ENCODE data around the gene ACTR1A.
"Not testable (repeated sequence)": the region's sequence is repeated elsewhere in the genome, so short reads cannot be mapped to it uniquely, and the experiment has no call there.

The ACTR1A gene

DNA sequence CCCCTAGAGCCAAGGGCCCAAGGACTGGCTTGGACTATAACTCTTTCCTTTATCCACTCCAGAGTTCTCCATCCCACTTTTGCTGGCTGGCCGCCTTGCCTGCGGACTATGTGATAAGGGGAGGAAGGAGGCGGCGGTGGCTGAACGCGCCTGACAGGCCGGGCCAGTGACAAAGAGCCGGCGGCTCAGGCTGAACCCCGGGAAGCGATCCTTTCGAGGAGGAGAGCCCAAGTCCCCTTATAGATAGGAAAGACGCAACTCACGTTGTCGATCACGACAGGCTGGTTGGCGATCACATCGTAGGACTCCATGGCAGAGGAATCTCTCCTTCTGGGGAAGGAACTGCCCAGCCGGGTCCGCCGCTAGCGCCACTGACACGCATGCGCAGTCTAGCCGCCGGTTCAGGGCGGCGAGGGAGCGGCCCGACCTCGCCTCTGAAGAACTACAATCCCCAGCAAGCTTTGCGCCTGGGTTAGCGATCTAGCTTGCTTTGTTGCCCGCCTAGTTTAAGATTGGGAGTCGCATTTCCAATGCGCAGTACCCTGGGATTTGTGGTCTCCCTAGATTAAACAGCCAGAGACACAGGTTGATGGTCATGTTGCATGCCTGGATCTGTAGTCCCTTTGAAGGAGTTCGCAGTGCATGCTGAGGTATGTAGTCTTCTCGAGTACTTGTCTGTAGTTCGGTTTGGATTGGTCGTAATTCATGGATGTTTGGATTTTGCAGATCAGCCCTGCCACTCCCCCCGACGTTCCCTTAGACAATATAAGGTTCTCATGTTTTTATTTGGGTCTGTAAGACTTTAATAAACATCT lies at the start of gene ACTR1A:
ACTR1A (minus strand) TSS at position 376 of the 815 bp plus-strand sequence; CDS start at position 311, 65 bp downstream.
- DNase-seq (ENCODE audit: low spot score): peak; percentile 100

DNA sequence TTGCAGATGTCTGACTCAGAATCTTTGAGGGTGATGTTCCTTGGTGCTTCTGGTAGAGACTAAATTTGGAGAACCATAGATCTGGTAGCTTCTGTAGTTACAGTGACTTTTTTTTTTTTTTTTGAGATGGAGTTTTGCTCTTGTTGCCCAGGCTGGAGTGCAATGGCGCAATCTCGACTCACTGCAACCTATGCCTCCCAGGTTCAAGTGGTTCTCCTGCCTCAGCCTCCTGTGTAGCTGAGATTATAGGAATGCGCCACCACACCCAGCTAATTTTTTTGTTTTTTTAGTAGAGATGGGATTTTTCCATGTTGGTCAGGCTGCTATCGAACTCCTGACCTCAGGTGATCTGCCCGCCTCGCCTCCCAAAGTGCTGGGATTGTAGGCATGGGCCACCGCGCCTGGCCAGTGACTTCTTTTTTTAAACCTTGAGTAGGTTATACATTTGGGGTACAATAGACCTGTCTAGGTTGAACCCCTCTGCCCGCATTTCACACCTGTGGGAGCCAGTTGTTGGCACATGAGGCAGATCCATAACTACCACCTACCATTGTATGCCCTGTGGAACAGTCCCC lies 48.2 kb upstream of the ACTR1A start:
- no peak for DNase-seq (ENCODE audit: low spot score)

DNA sequence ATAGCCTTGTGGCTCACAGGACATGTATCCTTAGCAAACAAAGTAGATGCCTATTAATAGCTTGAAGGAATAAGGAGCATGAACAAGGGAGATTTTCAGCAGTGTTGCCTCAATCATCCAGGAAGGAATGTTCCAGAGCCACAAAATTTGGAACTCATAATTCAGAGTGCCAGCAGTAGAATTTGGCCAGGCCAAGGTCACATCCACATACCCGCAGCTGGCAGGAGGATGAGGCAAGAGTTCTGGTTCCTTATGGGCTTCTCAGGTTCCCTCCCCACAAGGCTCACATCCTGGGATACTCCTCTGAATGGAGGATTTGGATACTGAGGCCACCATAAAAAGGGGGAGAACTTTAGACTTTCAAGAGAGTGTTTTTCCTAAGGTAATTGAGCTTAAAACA lies 47.0 kb upstream of the ACTR1A start:
- DNase-seq (ENCODE audit: low spot score): no peak

DNA sequence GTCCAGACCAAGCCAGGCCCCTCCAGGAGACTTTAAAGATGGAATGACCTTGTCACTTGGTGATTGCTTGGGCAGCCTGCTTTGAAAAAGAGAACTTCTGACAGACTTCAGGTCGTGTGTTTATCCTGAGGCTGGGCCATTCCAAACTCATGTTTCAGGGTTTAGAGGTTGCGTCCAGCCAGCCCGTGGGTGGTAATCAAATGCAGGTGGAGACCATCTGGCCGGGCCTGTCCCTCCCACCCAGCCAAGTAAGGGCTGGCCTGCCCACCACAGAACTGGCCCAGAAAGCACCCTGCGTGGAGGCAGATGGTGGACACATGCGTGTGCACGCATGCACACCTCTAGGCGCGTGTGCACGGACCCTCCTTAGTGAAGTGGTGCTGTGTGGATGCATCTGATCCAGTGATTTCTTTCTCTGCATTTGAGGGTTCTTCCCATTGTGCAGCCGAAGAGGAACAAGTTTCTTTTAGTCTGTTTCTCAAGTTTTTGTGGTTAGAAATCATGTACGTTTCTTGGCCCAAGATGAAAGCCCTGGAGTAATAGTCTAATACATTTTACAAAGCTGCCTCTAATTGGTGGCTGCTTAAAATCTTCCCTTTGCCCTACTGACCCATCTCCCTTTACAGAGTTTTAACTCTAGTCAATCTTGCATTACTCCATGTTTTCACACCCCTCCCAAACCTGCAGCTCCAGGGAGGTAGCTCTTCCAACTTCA lies 44.3 kb upstream of the ACTR1A start:
- DNase-seq (ENCODE audit: low spot score): no peak

DNA sequence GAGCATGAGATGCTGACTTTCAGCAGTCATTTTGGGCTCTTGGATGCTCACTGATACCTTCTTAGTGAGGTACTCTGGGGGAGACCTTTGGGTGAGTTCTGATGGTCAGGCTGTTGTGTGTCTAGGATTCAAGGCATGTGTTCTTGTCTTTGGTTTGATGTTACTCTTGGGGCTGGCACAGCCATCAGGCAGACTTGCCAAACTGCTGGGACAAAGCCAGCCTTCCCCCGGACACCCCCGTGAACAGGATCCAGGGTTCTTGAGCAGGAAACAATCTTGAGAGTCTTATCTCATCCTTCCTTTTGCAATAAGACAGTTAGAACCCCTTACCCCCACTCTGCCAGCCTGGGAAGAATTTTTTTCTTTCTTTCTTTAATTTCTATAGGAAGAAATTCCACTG lies 43.5 kb upstream of the ACTR1A start:
- no peak for DNase-seq (ENCODE audit: low spot score)

DNA sequence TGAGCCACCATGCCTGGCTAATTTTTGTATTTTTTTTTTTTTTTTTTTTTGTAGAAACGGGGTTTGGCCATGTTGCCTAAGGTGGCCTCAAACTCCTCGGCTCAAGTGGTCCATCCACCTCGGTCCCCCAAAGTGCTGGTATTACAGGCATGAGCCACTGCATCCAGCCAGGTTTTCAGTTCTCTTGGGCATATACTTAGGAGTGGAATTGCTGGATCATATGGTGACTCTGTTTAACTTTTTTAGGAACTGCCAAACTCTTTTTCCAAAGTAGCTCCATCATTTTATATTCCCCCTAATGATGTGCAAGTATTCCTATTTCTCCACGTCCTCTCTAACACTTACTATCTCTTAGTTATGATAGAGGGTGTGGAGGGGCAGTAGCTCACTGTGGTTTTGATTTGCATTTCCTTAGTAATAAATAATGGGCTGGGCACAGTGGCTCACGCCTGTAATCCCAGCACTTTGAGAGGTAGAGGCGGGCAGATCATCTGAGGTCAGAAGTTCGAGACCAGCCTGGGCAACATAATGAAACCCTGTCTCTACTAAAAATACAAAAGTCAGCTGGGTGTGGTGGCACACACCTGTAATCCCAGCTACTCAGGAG lies 42.9 kb upstream of the ACTR1A start:
- DNase-seq (ENCODE audit: low spot score): no peak

DNA sequence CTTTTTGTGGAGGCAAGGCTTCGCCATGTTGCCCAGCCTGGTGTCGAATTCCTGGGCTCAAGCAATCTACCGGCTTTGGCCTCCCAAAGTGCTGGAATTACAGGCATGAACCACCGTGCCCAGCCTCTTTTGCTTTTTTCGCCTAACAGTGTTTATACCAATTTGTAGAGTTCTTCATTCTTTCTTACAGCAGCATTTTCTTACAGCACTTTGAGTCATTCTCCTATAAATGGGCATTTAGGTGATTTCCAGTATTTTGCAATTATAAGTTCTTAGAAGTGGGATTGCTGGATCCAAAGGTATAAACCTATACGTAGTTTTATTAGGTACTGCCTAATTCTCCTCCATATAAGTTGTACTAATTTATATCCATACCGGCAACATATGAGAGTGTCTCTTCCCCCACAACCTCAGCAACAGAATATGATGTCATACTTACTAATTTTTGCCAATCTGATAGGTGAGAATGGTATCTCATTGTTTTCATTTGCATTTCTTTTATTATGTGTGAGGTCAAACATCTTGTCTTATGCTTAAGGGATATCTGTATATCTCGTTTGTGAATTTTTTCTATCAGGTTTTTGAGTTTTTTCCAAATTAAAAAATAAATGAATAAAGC lies 40.4 kb upstream of the ACTR1A start:
- no peak for DNase-seq (ENCODE audit: low spot score)

DNA sequence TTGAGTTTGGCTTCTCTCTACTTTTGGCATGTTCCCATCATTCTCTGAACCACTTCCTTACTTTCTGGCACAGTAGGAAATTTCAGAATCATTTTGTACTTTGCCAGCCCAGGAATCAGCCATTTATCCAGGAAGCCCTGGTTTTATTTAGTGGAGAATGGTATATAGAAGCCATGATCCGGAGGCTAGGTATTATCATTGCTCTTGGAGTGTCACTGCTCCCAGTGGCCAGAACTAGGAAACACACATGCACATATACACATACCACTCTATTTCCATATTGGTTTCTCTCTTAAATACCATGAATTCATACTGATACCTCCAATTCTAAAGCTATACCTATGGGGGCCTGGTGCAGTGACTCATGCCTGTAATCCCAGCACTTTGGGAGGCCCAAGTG lies 37.5 kb upstream of the ACTR1A start:
- peak; percentile 37 for DNase-seq (ENCODE audit: low spot score)

DNA sequence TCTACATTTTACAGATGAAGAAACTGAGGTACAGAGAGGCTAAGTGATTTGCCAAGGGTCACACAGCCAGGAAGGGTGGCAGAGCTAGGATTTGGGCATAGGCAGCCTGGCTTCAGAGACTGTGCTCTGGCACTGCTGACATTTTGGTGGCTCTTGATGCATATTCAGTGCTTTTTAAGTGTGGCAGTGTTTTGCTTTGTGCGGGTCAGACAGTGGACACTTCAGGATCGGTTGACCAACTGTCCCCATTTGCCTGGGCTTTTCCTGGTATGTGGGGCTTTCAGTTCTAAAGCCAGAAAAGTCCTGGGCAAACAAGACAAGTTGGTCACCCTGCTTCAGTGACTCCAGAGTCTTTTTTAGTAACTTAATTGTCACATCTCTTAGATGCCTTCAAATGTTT lies 36.3 kb upstream of the ACTR1A start:
- DNase-seq (ENCODE audit: low spot score): no peak

DNA sequence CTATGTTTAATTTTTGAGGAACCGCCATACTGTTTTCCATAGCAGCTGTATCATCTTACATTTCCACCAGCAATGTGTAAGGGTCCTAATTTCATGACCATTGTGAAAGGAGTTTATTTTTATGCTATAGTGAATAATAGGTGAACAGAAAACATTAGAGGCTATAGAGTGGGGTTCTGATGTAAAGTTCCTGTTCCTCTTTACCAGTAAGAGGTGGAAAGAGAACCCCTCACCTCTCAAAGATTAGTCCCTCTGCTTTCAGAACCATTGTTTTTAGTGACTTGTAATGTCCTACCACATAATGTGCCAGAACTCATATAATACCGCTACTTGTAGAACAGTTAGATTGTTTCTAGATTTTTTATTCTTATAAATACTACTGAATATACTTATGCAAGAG lies 35.4 kb upstream of the ACTR1A start:
- no peak for DNase-seq (ENCODE audit: low spot score)

DNA sequence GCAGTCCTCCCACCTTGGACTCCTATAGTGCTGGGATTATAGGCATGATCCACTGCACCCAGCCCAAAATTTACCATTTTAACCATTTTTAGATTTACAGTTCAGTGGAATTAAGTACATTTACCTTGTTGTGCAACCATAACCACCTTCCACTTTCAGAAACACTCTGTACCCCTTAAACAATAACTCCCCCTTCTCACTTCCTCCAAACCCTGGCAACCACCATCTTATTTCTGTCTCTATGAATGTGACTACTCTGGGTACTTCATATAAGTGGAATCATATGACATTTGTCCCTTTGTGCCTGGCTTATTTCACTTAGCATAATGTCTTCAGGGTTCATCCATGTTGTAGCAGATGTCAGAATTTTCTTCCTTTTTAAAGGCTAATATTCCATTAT lies 34.9 kb upstream of the ACTR1A start:
- DNase-seq (ENCODE audit: low spot score): no peak

DNA sequence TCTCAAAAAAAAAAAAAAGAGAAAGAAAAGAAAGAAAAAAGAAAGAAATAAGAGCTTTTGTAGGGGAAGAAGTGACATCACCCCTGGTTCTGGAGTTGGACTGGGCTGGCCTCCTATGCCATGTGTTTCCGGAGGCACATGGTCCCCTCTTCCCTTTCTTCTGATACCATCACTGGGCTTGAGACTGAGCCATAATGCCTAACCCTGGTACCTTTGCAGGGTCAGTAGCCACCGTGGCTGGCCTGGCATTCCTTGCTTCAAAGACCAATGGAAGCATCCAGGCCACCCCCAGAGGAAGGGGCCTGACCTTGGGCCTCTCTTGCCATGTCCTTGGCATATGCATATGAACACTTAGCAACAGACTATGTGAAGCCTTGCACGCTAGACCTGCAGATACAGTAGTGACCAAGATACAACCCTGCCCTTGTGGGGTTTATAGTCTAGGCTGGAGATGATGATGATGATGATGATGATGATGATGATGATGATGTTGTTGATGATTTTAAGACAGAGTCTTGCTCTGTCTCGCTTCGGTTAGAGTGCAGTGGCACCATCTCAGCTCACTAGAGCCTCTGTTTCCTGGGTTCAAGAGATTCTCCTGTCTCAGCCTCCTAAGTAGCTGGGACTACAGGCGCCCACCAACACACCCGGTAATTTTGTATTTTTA lies 33.1 kb upstream of the ACTR1A start:
- no peak for DNase-seq (ENCODE audit: low spot score)

DNA sequence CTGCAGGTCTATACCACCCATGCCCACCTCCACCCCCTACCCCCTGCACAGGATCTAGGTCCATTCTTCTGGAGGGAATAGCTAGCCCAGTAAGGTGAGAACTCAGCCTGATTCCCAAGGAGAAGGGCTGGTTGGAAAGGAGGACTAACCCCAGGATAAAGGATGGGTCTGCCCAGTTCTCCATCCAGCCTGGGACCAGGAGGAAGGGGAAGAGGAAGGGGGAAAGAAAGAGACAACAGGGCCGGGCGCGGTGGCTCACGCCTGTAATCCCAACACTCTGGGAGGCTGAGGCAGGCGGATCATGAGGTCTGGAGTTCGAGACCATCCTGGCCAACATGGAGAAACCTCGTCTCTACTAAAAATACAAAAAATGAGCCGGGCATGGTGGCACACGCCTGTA lies 32.5 kb upstream of the ACTR1A start:
- not testable (repeated sequence) for DNase-seq (ENCODE audit: low spot score)

DNA sequence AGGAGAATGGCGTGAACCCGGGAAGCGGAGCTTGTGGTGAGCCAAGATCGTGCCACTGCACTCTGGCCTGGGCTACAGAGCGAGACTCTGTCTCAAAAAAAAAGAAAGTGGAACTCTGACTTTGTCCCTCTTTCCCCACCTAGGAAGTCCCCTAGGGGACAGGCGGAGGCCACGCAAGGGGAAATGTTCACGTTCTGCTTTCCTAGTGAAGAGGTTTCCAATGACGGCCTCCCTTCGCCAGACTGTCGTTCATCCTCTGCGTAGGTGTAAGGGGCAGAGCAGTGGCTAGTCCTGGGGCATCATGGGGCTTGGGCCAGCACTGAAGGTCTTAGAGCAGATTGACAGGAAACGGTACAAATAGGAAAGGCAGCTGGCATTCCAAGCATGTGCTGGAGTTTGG lies 31.8 kb upstream of the ACTR1A start:
- DNase-seq (ENCODE audit: low spot score): no peak

DNA sequence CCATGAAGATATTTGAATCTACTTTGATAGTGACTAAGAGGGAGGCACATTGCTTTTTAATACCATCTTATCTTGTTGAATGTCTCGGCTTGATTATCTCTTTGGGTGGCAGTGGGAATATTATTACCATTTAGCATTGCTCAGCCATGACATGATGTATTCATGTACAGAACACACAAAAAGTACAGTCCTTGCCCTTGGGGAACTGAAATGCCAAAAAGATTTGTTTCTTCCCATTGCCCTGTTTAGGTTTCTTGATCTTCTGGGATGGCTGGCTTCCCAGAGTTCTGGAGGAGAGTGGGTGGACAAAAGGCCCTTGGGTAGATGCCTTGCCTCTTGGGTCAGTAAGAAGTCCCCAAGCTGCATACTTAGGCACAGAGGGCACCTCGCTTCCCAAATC lies 25.0 kb upstream of the ACTR1A start:
- DNase-seq (ENCODE audit: low spot score): no peak

DNA sequence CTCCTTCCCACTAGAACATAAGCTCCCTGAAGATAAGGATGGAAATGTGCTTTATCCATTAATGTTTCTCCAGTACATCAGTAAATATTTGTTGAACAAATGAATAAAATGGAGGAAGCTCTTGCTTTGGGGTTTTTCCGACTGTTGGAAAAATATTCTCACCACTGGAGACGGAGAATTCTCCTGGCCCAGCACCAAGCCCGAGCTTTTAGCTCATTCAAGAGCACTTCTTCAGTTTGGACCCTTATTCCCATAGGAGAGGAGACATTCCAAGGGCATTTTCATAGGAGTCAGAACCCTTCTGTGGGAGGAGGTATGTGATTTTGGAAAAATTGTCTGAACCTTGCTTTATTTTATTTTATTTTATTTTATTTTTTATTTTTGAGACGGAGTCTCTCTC lies 22.2 kb upstream of the ACTR1A start:
- no peak for DNase-seq (ENCODE audit: low spot score)

DNA sequence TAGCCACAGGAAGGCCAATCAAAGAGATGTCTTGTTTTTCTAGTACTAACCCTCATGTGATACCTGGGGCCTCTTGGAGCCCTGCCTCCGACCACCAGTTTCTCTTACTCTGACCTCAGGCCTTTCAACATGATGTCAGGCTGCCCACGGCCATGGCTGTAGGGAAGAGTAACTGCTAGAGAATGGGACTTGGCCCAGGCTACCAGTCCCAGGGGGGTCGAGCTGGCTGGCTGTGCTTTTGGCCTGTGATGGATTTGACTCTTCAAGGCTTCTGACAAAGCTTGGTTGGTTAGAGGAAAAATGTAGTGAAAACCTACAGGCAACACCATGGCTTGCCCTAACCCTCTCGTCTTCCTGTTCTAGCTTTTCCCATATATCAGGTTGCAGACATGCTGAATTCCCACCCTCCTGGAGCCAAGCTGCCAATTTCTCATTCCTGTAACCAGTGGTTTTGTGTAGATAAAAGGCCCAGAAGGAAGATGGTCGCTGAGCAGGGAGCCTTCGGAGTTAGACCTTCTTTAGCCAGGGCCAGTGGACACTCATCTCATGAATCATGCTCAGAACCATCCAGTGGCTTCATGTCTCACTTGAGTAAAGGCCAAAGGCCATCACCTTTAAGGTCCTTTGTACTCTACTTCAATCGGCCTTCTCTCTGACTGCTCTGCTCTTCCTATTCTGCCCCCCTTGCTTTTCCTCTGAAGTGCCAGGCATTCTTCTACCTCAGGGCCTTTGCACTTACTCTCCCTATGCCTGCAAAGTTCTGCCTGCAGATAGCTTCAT lies 20.9 kb upstream of the ACTR1A start:
- DNase-seq (ENCODE audit: low spot score): no peak

DNA sequence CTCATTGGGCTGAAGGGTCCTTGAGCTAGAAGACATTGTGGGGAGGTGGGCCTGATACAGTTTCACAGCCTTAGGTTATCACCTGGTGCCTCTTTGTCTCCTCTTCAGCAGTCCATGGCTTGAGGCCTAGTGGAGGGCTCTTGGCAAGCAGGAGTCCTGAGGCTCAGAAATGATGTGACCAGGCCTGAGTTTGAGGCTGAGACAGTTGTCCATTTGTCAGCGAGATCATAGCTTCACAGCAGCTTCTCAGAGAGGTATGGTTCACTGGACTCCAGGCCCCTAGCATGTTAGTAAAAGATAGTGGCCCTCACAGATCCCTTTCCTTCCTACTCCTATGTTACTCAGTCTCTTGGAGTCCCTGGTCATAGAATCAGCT lies 20.4 kb upstream of the ACTR1A start:
- no peak for DNase-seq (ENCODE audit: low spot score)

DNA sequence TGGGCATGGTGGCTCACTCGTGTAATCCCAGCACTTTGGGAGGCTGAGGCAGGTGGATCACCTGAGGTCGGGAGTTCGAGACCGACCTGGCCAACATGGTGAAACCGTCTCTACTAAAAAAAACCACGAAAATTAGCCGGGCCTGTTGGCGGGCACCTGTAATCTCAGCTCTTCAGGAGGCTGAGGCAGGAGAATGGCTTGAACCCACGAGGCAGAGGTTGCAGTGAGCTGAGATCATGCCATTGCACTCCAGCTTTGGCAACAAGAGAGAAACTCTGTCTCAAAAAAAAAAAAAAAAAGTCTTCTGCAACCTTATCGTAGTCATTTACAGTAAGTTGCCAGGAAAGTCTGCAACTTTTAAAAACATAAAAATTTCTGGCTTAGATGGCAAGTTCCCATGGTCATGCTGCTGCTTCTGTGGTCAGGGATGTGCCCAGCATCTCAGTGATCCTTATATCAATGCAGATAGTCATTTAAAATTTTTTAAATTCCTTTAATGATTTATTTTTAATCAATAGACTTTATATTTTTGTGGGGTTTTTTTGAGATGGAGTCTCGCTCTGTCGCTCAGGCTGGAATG lies 16.8 kb upstream of the ACTR1A start:
- no peak for DNase-seq (ENCODE audit: low spot score)

DNA sequence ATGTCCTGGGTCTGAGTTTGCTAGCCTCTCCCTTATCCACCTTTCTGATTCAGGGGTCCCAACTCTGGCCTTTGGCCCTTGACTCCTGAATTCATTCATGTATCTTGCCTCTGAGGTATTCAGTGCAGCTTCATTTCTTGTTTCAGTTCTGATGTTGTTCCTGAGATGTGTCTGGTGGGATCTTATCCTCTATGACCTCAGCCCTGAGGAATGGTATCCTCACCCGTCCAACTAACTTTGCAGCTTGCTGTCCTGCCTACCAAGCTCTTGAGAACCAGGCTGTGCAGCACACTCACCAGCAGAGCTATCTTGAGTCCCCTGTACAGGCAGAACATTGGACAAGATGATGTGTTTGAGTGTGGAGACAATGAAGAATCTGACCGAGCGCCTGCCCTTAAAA lies 15.0 kb upstream of the ACTR1A start:
- no peak for DNase-seq (ENCODE audit: low spot score)

DNA sequence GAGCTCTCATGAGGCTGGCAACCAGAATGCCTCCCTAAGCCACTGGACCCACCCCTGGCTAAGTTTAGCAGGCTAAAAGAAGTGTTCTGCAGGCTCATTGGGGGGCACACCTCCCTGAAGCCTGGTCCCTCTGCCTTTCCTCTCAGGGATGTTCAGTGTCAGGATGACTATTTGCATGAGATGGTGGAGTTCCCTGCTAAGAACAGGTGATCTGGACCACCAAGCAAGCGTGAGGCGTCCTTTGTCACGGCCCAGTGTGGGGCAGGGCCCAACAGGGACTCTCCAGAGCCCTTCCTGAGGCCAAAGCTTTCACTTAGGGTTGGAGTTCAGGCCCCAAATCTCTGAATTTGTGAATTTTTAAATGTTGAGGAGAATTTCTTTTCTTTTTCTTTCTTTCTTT lies 13.2 kb upstream of the ACTR1A start:
- DNase-seq (ENCODE audit: low spot score): no peak
